Neural cell (in vitro differentiated cells): Measurements from ENCODE around the gene LMO1.

Source experiments
- EP300 ChIP-seq: fragments of 450-650 bp; conservative IDR thresholded peaks from 2 replicates; pipeline ENCODE4 v1.6.1; 2014; ENCODE audit warnings: antibody characterized with exemption, mild to moderate bottlenecking, moderate library complexity; ENCODE audit not compliant: poor library complexity, severe bottlenecking
- EZH2 ChIP-seq: fragments of 200-600, 300-800 bp; shearing (Covaris generic), sonication (generic); IDR thresholded peaks from 2 replicates; pipeline ENCODE4 v1.6.1; 2014; ENCODE audit warnings: antibody characterized with exemption, low read length, borderline replicate concordance, mild to moderate bottlenecking; ENCODE audit not compliant: insufficient read depth, poor library complexity, severe bottlenecking
- RAD21 ChIP-seq: fragments of 450-650 bp; conservative IDR thresholded peaks from 2 replicates; pipeline ENCODE4 v1.6.1; 2014; ENCODE audit warnings: antibody characterized with exemption, mild to moderate bottlenecking, moderate library complexity

GRCh38 chr11:8267280-8267679, 3.6 kb upstream of the LMO1 start:
- TF ChIP-seq RAD21 (no peak), EZH2 (no peak), EP300 (no peak)
